ENCODE results near the gene ACSS2. TPM values are rescaled to one million over a fixed set of nuclear protein-coding genes. Genes with fewer than 3 reads are reported as not detected.
A peak's percentile ranks its signal among the peaks of the same experiment; 100 is the strongest.

Gene ACSS2
- total RNA-seq, 1 donor: 76.4 TPM

GRCh38 chr20:34971561-34972235 lies 95.3 kb downstream of the ACSS2 start:
- no peak for TF ChIP-seq CTCF (IDR thresholded peaks at IDR 0.05; ENCODE audit: extremely low read depth, low read depth, low read length)
- Histone ChIP-seq H4K20me1 (ENCODE audit: insufficient read depth, low read length) (no peaks in the 10 kb centered on the region), H3K4me2 (ENCODE audit: insufficient read depth, low read length) (no peak overlapping the region), H3K79me2 (ENCODE audit: insufficient read depth, low read length) (no peaks in the 10 kb centered on the region), H3K27me3 (ENCODE audit: insufficient read depth, low read length) (peaks cover 8% of the 10 kb centered on the region), H3K4me1 (ENCODE audit: insufficient read depth, low read length) (no peaks in the 10 kb centered on the region), H3K4me3 (ENCODE audit: insufficient read depth, low read length) (no peak overlapping the region), H3K36me3 (ENCODE audit: insufficient read depth, low read length) (no peaks in the 10 kb centered on the region), H3K9me3 (ENCODE audit: low read depth, low read length) (no peaks in the 10 kb centered on the region), H2AFZ (ENCODE audit: low read length) (no peak overlapping the region), H3K27ac (ENCODE audit: low read depth, low read length) (no peak overlapping the region)
- peak; percentile 32 for DNase-seq (ENCODE audit: insufficient read length, low spot score, missing footprints)

- no peak for DNase-seq (ENCODE audit: insufficient read length, low spot score, missing footprints)
- no peaks in the 10 kb centered on the region for H3K36me3 ChIP-seq (ENCODE audit: insufficient read depth, low read length)
- no peak overlapping the region for H3K27ac ChIP-seq (ENCODE audit: low read depth, low read length)
- H3K9me3 ChIP-seq (ENCODE audit: low read depth, low read length): no peaks in the 10 kb centered on the region
- no peak for TF ChIP-seq CTCF (IDR thresholded peaks at IDR 0.05; ENCODE audit: extremely low read depth, low read depth, low read length)
- H4K20me1 ChIP-seq (ENCODE audit: insufficient read depth, low read length): no peaks in the 10 kb centered on the region
- H3K4me2 ChIP-seq (ENCODE audit: insufficient read depth, low read length): no peak overlapping the region
- H2AFZ ChIP-seq (ENCODE audit: low read length): no peak overlapping the region
- H3K4me3 ChIP-seq (ENCODE audit: insufficient read depth, low read length): no peak overlapping the region
- no peaks in the 10 kb centered on the region for H3K79me2 ChIP-seq (ENCODE audit: insufficient read depth, low read length)
- no peaks in the 10 kb centered on the region for H3K4me1 ChIP-seq (ENCODE audit: insufficient read depth, low read length)
- peaks cover 12% of the 10 kb centered on the region for H3K27me3 ChIP-seq (ENCODE audit: insufficient read depth, low read length)
Measured at GRCh38 chr20:34974246-34974645, 97.8 kb downstream of the ACSS2 start.

GRCh38 chr20:34976286-34976685 lies 99.9 kb downstream of the ACSS2 start:
- Histone ChIP-seq H3K9me3 (ENCODE audit: low read depth, low read length) (no peaks in the 10 kb centered on the region), H2AFZ (ENCODE audit: low read length) (no peak overlapping the region), H3K27me3 (ENCODE audit: insufficient read depth, low read length) (peaks cover 12% of the 10 kb centered on the region), H4K20me1 (ENCODE audit: insufficient read depth, low read length) (no peaks in the 10 kb centered on the region), H3K27ac (ENCODE audit: low read depth, low read length) (no peak overlapping the region), H3K4me3 (ENCODE audit: insufficient read depth, low read length) (no peak overlapping the region), H3K4me1 (ENCODE audit: insufficient read depth, low read length) (no peaks in the 10 kb centered on the region), H3K4me2 (ENCODE audit: insufficient read depth, low read length) (no peak overlapping the region), H3K36me3 (ENCODE audit: insufficient read depth, low read length) (no peaks in the 10 kb centered on the region), H3K79me2 (ENCODE audit: insufficient read depth, low read length) (no peaks in the 10 kb centered on the region)
- DNase-seq (ENCODE audit: insufficient read length, low spot score, missing footprints): peak; percentile 39
- TF ChIP-seq CTCF (IDR thresholded peaks at IDR 0.05; ENCODE audit: extremely low read depth, low read depth, low read length): no peak

Other genes starting within 250 kb of the ACSS2 start
- 8.3 and 9.0 TPM in 2 replicates for gene PIGU, start 199.5 kb upstream of the ACSS2 start, total RNA-seq
- 7.7 and 8.0 TPM in 2 replicates for gene TP53INP2, start 172.3 kb upstream of the ACSS2 start, total RNA-seq
- 8.7 and 10.6 TPM in 2 replicates for gene NCOA6, start 51.0 kb upstream of the ACSS2 start, total RNA-seq
- gene GGT7, start 3.8 kb upstream of the ACSS2 start, total RNA-seq: 10.0 and 12.7 TPM in 2 replicates
- 54.6 and 58.3 TPM in 2 replicates for gene GSS, start 79.2 kb downstream of the ACSS2 start, total RNA-seq
- gene MYH7B, start 79.3 kb downstream of the ACSS2 start, total RNA-seq: 0.29 and 0.36 TPM in 2 replicates
- gene TRPC4AP, start 216.2 kb downstream of the ACSS2 start, total RNA-seq: 98.7 and 98.8 TPM in 2 replicates